H1 (cell line): ENCODE results near the gene ZNF584. TPM values are rescaled to one million over a fixed set of nuclear protein-coding genes. Genes with fewer than 3 reads are reported as not detected.

ENCODE experiments used
- EGR1 ChIP-seq: IDR thresholded peaks from 2 replicates; pipeline ENCODE4 v1.6.1; 2011; ENCODE audit warnings: low read depth, low read length, borderline replicate concordance
- JUN ChIP-seq: IDR thresholded peaks from 2 replicates; pipeline ENCODE4 v1.6.1; 2011; ENCODE audit warnings: low read depth, mild to moderate bottlenecking, improper control_type of control experiment, low read length
- NANOG ChIP-seq: IDR thresholded peaks from 2 replicates; pipeline ENCODE4 v1.6.1; 2011; ENCODE audit warnings: low read length, low read depth, mild to moderate bottlenecking, inconsistent platforms; ENCODE audit not compliant: insufficient read depth, poor library complexity, severe bottlenecking
- USF2 ChIP-seq: IDR thresholded peaks from 2 replicates; pipeline ENCODE4 v1.6.1; 2011; ENCODE audit warnings: low read length, improper control_type of control experiment
- ZNF274 ChIP-seq: IDR thresholded peaks from 2 replicates; pipeline ENCODE4 v1.7.0; 2012; ENCODE audit warnings: low read length, borderline replicate concordance; ENCODE audit errors: extremely low read depth
- polyA plus RNA-seq, 7 experiments: library from polyadenylated mRNA; depleted of rRNA in 3 of 7; stranded (reverse) in 5 of 7; unstranded in 2 of 7; fragments of >200 nt in 5 of 7; fragments of 200-250 nt in 2 of 7; gene quantifications; 1 replicate in 5 of 7; 2 replicates in 1 of 7; 4 replicates in 1 of 7; pipeline versions ENCODE4 v1.2.1 to v1.2.3, GENCODE V29; 2011 to 2013; ENCODE audit warnings: missing spikeins in 2 of 7, mixed read lengths in 2 of 7
- total RNA-seq: library from RNA; stranded (reverse); fragmentation: NEBNext Ultra II Directional; extraction: Animal tissue kit (Norgen Biotek cat#: 25700); gene quantifications from 2 replicates; pipeline ENCODE4 v1.2.1, GENCODE V29; 2021

The ZNF584 gene
- total and polyA plus RNA-seq, 2 of the 8 experiments (the other 6 are each of a cell fraction or from before 2014, with no cell fraction given) = 2.5 to 5.2 TPM

- TF ChIP-seq USF2 = no peak
- no peak for TF ChIP-seq JUN
- TF ChIP-seq EGR1 = no peak
- no peak for TF ChIP-seq ZNF274
- no peak for TF ChIP-seq NANOG
- TF ChIP-seq, all 59 proteins: peak for 0
Observed at GRCh38 chr19:58428617-58429016, 20.2 kb downstream of the ZNF584 start (continued).
